ENCODE data around the gene TSNAXIP1. TPM values are rescaled to one million over a fixed set of nuclear protein-coding genes. Genes with fewer than 3 reads are reported as not detected.

TSNAXIP1 gene
- total RNA-seq, 1 experiment from 2014 or later = 1.9 TPM

DNA sequence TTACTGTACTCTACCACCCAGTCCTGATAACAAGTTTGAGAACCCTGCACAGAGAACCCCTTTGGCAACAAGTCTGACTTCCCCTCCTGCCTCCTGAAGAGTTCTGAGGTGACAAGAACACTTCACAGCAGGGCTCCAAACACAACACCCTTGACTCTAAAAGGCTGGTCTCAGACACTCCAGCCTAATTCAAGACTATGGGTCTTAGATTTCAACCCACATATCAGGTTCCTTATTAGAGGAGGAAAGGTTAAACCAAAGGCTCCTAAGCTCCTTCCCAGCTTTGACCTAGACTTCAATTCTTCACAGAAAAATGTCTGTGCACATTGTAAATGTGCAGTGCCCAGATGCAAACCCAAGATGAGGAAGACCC, 23.4 kb upstream of the TSNAXIP1 start:
- Histone ChIP-seq H3K79me2 (ENCODE audit: low read depth) (peaks cover 6% of the 10 kb centered on the region; the same call in 1 of the 2 replicates), H3K4me2 (no peak overlapping the region), H3K9me3 (ENCODE audit: insufficient read depth, low read depth) (no peaks in the 10 kb centered on the region), H3K36me3 (ENCODE audit: low read depth) (no peaks in the 10 kb centered on the region), H3K9me2 (ENCODE audit: insufficient read depth) (no peaks in the 10 kb centered on the region), H3K4me3 (no peak overlapping the region), H3K27me3 (ENCODE audit: insufficient read depth, low read depth) (no peaks in the 10 kb centered on the region), H3K27ac (no peak overlapping the region), H3K4me1 (replicated peaks; ENCODE audit: insufficient read depth) (no peaks in the 10 kb centered on the region), H3F3A (ENCODE audit: insufficient read depth, low read depth) (no peaks in the 10 kb centered on the region), H2AFZ (no peak overlapping the region), H4K20me1 (ENCODE audit: insufficient read depth) (peaks cover 3% of the 10 kb centered on the region)
- no peak for DNase-seq
- no TSS peak for BruUV-seq (replicated peaks)
- TF ChIP-seq CTCF (conservative IDR thresholded peaks at IDR 0.05) (no peak), EZH2 (IDR thresholded peaks at IDR 0.05; ENCODE audit: low read depth) (no peak)
- CTCF ChIA-PET = interaction anchor here (0.7 kb wide), 1 partner anchor 80 kb away, joined by 5 read pairs; no protein-coding TSS in a partner anchor
- intact Hi-C loops (cut with micrococcal nuclease; ENCODE audit: unreplicated experiment) = no loop called here
- POLR2A ChIA-PET (ENCODE audit: unreplicated experiment) = no interaction called here

- no peaks in the 10 kb centered on the region for H3K27me3 ChIP-seq (ENCODE audit: insufficient read depth, low read depth)
- no peaks in the 10 kb centered on the region for H3K9me2 ChIP-seq (ENCODE audit: insufficient read depth)
- no peaks in the 10 kb centered on the region for H3K4me1 ChIP-seq (replicated peaks; ENCODE audit: insufficient read depth)
- no peaks in the 10 kb centered on the region for H4K20me1 ChIP-seq (ENCODE audit: insufficient read depth)
- H3K4me3 ChIP-seq = no peak overlapping the region
- ChIA-PET POLR2A (ENCODE audit: unreplicated experiment) (no interaction called here), CTCF (no interaction called here)
- H3K27ac ChIP-seq = no peak overlapping the region
- H3K4me2 ChIP-seq = no peak overlapping the region
- intact Hi-C loops (cut with micrococcal nuclease; ENCODE audit: unreplicated experiment) = no loop called here
- no TSS peak for BruUV-seq (replicated peaks)
- H3K79me2 ChIP-seq (ENCODE audit: low read depth) = peaks cover 6% of the 10 kb centered on the region; the same call in 1 of the 2 replicates
- H3F3A ChIP-seq (ENCODE audit: insufficient read depth, low read depth) = no peaks in the 10 kb centered on the region
- no peaks in the 10 kb centered on the region for H3K36me3 ChIP-seq (ENCODE audit: low read depth)
- no peaks in the 10 kb centered on the region for H3K9me3 ChIP-seq (ENCODE audit: insufficient read depth, low read depth)
- H2AFZ ChIP-seq = no peak overlapping the region
- TF ChIP-seq CTCF (conservative IDR thresholded peaks at IDR 0.05) (no peak), EZH2 (IDR thresholded peaks at IDR 0.05; ENCODE audit: low read depth) (no peak)
- no peak for DNase-seq
Measured at GRCh38 chr16:67786491-67786890, 20.2 kb upstream of the TSNAXIP1 start.

DNA sequence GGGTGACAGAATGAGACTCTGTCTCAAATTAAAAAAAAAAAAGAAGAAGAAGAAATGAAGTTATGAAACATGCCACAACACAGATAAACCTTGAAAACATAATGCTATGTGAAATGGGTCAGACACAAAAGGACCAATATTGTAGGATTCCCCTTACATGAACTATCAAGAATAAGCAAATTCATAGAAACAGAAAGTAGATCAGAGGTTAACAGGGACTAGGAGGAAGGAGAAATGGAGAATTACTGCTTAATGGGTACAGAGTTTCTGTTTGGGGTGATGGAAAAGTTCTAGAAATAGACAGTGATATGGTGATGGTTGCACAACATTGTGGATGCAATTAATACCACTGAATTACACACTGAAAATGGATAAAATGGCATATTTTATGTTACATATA, 16.6 kb upstream of the TSNAXIP1 start:
- no peak overlapping the region for H2AFZ ChIP-seq
- CTCF ChIA-PET = no interaction called here
- no peaks in the 10 kb centered on the region for H3F3A ChIP-seq (ENCODE audit: insufficient read depth, low read depth)
- H3K4me3 ChIP-seq = no peak overlapping the region
- TF ChIP-seq CTCF (conservative IDR thresholded peaks at IDR 0.05) = no peak
- TF ChIP-seq EZH2 (IDR thresholded peaks at IDR 0.05; ENCODE audit: low read depth) = no peak
- no peaks in the 10 kb centered on the region for H3K9me3 ChIP-seq (ENCODE audit: insufficient read depth, low read depth)
- intact Hi-C loops (cut with micrococcal nuclease; ENCODE audit: unreplicated experiment) = no loop called here
- no peaks in the 10 kb centered on the region for H3K27me3 ChIP-seq (ENCODE audit: insufficient read depth, low read depth)
- no peaks in the 10 kb centered on the region for H3K36me3 ChIP-seq (ENCODE audit: low read depth)
- H3K9me2 ChIP-seq (ENCODE audit: insufficient read depth) = no peaks in the 10 kb centered on the region
- no peaks in the 10 kb centered on the region for H4K20me1 ChIP-seq (ENCODE audit: insufficient read depth)
- POLR2A ChIA-PET (ENCODE audit: unreplicated experiment) = no interaction called here
- no peak overlapping the region for H3K4me2 ChIP-seq
- H3K79me2 ChIP-seq (ENCODE audit: low read depth) = 0 out of 2 replicates have a peak, but pooled peaks cover 2% of the 10 kb centered on the region
- no peaks in the 10 kb centered on the region for H3K4me1 ChIP-seq (replicated peaks; ENCODE audit: insufficient read depth)
- no peak for DNase-seq
- no peak overlapping the region for H3K27ac ChIP-seq
- no TSS peak for BruUV-seq (replicated peaks)
